Ascending aorta (tissue), 2 donors: ENCODE results near the gene FGFR1OP2. TPM values are rescaled to one million over a fixed set of nuclear protein-coding genes. Genes with fewer than 3 reads are reported as not detected.

ENCODE experiments used
- DNase-seq, 2 donors: peaks; one replicate each; pipeline ENCODE4 v3.0.0-alpha.2; 2019; ENCODE audit warnings: low spot score in 2 of 2
- H3K27ac ChIP-seq, 2 donors: fragments of 200-600 bp; sonication (generic); one replicate each; pipeline ENCODE4 v1.5.1; 2016 to 2017; ENCODE audit warnings: mild to moderate bottlenecking in 1 of 2
- H3K27me3 ChIP-seq: fragments of 200-600 bp; sonication (generic); one replicate; pipeline ENCODE4 v1.5.1; 2017
- H3K36me3 ChIP-seq, 2 donors: fragments of 200-600 bp; sonication (generic); one replicate each; pipeline ENCODE4 v1.5.1; 2016
- H3K4me1 ChIP-seq, 2 donors: fragments of 200-600 bp; sonication (generic); one replicate each; pipeline ENCODE4 v1.5.1; 2016 to 2017; ENCODE audit warnings: mild to moderate bottlenecking in 1 of 2
- H3K4me3 ChIP-seq, 2 donors: fragments of 200-600 bp; sonication (generic); one replicate each; pipeline ENCODE4 v1.5.1; 2016 to 2017; ENCODE audit warnings: mild to moderate bottlenecking in 1 of 2
- H3K9me3 ChIP-seq, 2 donors: fragments of 200-600 bp; sonication (generic); one replicate each; pipeline ENCODE4 v1.5.1; 2016
- CTCF ChIP-seq, 3 experiments: fragments of 200-600 bp in 2 of 3; fragments of 450-650 bp in 1 of 3; sonication (generic) in 2 of 3; IDR thresholded peaks; one replicate each; pipeline ENCODE4 v1.5.1; 2016 to 2019; ENCODE audit warnings: antibody characterized with exemption in 3 of 3, mild to moderate bottlenecking in 1 of 3, moderate library complexity in 1 of 3
- intact Hi-C: fragments of 100-400 bp; cut with DNase I; formaldehyde crosslinking; loops from one replicate; pipeline ENCODE4 v1.15.1; 2023
- total RNA-seq: library from RNA; depleted of rRNA; stranded (reverse); fragments of >200 nt; gene quantifications from one replicate; pipeline ENCODE4 v1.1.0, GENCODE V29; 2016

The FGFR1OP2 gene
- total RNA-seq, 1 donor from 2014 or later = 34.3 TPM

GRCh38 chr12:26966842-26967241 is 28.6 kb downstream of the FGFR1OP2 start:
- H3K4me1 ChIP-seq = no peaks in the 10 kb centered on the region
- H3K36me3 ChIP-seq = peaks cover 21 to 44% of the 10 kb centered on the region in 2 donors
- no peak overlapping the region for H3K27ac ChIP-seq
- no peak overlapping the region for H3K4me3 ChIP-seq
- TF ChIP-seq CTCF (IDR thresholded peaks at IDR 0.05) = no peak
- H3K27me3 ChIP-seq = no peaks in the 10 kb centered on the region
- intact Hi-C loops = no loop called here
- no peaks in the 10 kb centered on the region for H3K9me3 ChIP-seq
- DNase-seq = no peak

- no peak overlapping the region for H3K27ac ChIP-seq
- intact Hi-C loops = no loop called here
- H3K27me3 ChIP-seq = no peaks in the 10 kb centered on the region
- no peak for DNase-seq
- peaks cover 26 to 50% of the 10 kb centered on the region in 2 donors for H3K36me3 ChIP-seq
- H3K9me3 ChIP-seq = no peaks in the 10 kb centered on the region
- no peak overlapping the region for H3K4me3 ChIP-seq
- no peak for TF ChIP-seq CTCF (IDR thresholded peaks at IDR 0.05)
- no peaks in the 10 kb centered on the region for H3K4me1 ChIP-seq
Observed at GRCh38 chr12:26970136-26970535, 31.9 kb downstream of the FGFR1OP2 start.

GRCh38 chr12:26971963-26972362 is 33.7 kb downstream of the FGFR1OP2 start:
- Histone ChIP-seq H3K27me3 (no peaks in the 10 kb centered on the region), H3K27ac (no peak overlapping the region), H3K4me3 (no peak overlapping the region), H3K36me3 (peaks cover 32 to 51% of the 10 kb centered on the region in 2 donors), H3K9me3 (no peaks in the 10 kb centered on the region), H3K4me1 (no peaks in the 10 kb centered on the region)
- intact Hi-C loops = no loop called here
- DNase-seq = no peak
- TF ChIP-seq CTCF (IDR thresholded peaks at IDR 0.05) = no peak

DNA sequence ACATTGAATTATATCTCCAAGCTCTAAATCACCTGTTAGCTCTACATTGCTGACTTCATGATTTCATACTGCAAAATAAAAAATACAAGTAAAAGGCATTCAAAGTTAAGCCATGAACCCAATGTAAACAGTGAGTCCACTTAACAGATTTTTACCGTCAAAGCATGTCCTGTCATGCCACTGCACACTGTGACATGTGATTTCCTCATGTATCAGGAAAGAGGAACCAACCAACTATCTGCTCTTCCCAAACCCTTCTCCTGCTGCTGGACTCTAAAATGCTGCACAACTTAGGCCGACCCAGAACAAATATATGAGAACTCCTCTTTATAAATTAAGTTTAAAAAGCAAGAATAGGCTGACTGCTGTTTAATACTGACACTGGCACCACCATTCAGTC is 38.4 kb downstream of the FGFR1OP2 start:
- no peak for TF ChIP-seq CTCF (IDR thresholded peaks at IDR 0.05)
- intact Hi-C loops = no loop called here
- Histone ChIP-seq H3K36me3 (peaks cover 37 to 52% of the 10 kb centered on the region in 2 donors), H3K4me1 (no peaks in the 10 kb centered on the region), H3K9me3 (no peaks in the 10 kb centered on the region), H3K27me3 (no peaks in the 10 kb centered on the region), H3K27ac (no peak overlapping the region), H3K4me3 (no peak overlapping the region)
- DNase-seq = no peak

DNA sequence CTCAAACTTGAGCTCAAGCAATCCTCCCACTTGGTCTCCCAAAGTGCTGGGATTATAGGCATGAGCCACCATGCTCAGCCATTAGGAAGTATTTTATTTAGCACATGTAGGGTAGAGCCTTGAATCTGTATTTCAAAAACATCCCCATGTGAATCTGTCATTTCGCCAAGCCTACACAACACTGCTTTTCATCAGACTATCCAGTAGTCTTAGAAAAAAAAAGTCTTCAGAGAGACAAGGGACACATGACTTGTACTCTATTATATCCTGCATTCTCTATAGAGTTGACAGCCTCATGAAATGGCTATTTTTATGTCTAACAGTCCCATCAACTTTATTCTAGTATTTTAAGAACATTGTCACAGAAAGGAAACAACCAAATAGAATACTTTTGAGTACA is 40.5 kb downstream of the FGFR1OP2 start:
- no peaks in the 10 kb centered on the region for H3K4me1 ChIP-seq
- no peak for TF ChIP-seq CTCF (IDR thresholded peaks at IDR 0.05)
- no peak for DNase-seq
- peaks cover 29 to 55% of the 10 kb centered on the region in 2 donors for H3K36me3 ChIP-seq
- H3K9me3 ChIP-seq = no peaks in the 10 kb centered on the region
- H3K27ac ChIP-seq = no peak overlapping the region
- no peaks in the 10 kb centered on the region for H3K27me3 ChIP-seq
- H3K4me3 ChIP-seq = no peak overlapping the region
- intact Hi-C loops = no loop called here

- intact Hi-C loops = no loop called here
- no peak for DNase-seq
- Histone ChIP-seq H3K36me3 (peaks cover 28 to 55% of the 10 kb centered on the region in 2 donors), H3K27me3 (no peaks in the 10 kb centered on the region), H3K4me3 (no peak overlapping the region), H3K9me3 (no peaks in the 10 kb centered on the region), H3K4me1 (no peaks in the 10 kb centered on the region), H3K27ac (no peak overlapping the region)
- no peak for TF ChIP-seq CTCF (IDR thresholded peaks at IDR 0.05)
Observed at GRCh38 chr12:26979733-26980132, 41.5 kb downstream of the FGFR1OP2 start.
